HG03354 (cell line): ENCODE data around the gene TRMO.

Source experiments
- ATAC-seq: cut with Tn5 transposase; IDR thresholded peaks from one replicate; pipeline ENCODE4 v1.9.1; 2021; ENCODE audit warnings: mild to moderate bottlenecking; ENCODE audit not compliant: unreplicated experiment, poor library complexity, severe bottlenecking

Gene TRMO

DNA sequence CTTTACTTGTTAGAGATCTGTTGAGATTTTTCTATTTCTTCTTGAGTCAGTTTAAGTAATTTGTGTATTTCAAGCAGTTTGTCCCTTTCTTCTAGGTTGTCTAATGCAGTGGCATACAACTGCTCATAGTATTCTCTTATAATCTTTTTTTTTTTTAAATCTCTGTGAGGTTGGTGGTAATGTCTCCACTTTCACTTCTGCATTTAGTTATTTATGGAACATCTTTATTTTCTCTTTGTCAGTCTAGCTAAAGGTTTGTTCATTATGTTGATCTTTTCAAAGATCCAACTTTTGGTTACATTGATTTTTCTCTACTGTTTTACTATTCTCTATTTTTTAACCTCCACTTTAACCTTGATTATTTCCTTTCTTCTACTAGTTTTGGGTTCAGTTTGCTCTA, 55.5 kb downstream of the TRMO start:
- ATAC-seq: no peak

DNA sequence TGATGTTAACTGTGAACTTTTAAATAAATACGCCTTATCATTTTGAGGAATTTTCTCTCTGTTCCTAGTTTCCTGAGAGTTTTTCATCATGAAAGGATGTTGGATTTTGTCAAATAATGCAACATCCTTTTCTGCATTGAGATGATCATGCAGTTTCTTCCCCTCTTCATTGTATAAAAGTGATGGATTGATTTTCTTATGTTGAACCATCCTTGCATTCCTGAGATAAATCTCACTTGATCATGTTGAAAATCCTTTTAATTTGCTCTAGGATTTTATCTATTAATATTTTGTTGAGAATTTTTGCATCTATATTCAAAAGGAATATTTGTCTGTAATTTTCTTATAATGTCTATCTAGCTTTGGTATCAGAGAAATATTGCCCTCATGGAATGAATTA, 56.0 kb downstream of the TRMO start:
- no peak for ATAC-seq

DNA sequence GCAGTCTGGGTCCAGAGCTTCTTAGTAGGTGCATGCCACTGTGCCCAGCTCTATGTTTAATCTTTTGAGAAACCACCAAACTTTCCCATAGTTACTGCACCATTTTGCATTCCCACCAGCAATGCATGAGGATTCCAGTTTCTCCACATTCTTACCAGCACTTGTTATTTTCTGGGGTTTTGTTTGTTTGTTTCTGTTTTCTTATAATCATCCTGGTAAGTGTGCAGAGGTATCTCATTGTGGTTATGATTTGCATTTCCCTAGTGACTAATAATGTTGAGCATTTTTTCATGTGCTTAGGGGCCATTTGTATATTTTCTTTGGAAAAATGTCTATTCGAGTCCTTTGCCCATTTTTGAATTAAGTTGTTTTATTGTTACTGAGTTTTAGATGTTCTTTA, 57.9 kb downstream of the TRMO start:
- no peak for ATAC-seq

DNA sequence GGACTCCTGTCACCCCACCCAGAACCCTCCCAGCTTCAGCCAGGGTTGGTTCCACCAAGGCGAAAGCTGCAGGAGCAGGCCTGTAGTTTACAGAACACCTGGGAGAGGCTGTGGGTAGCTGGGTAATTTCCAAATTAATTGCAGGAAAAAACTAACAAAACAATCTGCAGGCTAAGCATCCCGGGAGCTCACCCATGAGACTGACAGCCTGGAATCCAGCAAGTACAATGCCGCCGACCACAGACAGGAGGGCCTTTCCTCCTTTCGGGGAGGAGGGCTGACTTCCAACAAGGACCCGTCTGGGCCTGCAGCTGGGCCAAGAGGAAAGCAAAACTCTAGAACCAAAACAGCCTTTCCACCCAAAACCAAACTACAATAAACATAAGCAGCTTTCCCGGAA, 59.0 kb downstream of the TRMO start:
- ATAC-seq: no peak

DNA sequence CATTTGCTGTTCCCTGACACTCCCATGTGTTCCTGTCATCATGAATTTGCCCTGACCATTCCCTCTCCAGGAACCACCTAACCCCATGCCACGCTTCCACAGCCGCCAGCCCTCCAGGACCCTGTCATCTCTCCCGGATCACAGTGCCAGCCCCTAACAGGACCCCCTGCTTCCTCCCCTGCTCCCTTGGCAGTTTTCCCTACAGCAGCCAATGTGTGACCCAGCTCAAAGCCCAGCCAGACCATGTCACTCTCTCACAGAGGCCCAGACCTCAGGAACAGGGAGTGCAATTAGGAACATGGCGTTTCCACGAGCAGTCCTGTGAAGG, 61.2 kb downstream of the TRMO start:
- ATAC-seq: no peak

DNA sequence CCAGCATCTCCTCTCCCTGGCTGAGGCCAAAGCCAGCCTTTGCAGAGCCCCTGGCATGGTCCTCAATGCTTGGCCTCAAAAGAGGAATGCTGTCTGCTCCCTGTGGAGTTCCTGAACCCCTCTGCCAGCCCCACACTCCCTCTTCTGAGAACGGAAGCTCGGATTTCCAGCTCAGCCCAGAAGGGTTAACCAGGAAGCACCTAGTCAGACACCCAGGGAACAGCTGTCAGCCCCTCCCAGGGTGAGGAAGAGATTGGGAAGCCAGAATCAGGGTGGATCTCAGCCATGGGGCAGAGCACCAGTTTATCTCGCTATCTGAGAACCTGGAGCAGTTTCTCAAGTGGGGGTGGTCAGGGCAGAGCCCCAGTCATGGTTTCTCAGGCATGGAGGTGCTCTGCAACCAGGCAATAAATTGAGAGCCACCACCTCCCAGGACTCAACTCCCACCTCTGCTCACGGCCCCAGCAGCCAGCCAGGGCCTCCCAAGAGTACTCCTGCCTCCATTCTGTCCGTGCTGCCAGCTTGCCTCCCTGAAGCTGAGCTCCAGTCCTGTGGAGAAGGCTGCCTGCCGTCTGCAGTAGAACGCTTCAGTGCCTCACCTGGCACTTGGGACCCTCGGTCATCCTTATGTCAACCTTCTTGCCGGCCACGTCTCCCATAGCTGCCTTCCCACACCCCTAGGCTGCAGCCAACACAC, 61.7 kb downstream of the TRMO start:
- ATAC-seq: no peak

DNA sequence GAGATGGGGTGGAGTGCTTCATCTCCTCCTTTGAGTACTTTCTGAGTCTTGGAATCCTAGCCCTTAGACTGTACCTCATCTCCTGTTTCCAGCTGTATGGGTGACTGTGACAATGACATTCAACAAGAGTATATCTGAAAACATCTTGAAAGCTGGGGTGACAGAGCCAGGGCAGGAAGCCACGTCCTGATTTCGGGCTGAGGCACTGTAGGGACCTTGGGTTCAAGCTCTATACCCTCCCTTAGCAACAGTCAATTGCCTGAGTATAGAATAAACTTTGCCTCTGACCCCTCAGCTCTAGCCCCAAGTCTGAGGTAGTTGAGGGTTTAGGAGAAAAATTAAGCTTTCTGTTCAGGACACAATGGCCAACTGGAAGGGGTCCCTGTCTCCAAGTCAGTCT, 63.0 kb downstream of the TRMO start:
- ATAC-seq: no peak

DNA sequence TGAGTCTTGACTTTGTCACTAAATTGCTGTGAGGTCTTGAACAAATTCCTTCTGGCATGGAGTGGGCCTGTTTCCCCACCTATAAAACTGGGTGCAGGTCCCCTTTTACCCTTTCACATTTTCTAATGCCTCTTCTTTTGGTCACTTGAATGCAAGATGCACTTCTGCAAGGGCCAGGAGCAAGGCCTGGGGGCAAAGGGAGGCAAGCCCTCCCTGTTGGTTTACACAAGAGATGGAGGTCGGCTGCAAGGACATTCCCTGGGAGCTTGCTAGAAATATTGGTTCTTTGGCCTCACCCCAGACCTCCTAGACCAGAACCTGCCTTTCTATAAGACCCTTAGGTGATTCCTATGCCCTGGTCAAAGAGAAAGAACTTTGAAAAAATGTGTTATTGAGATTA, 63.5 kb downstream of the TRMO start:
- no peak for ATAC-seq

DNA sequence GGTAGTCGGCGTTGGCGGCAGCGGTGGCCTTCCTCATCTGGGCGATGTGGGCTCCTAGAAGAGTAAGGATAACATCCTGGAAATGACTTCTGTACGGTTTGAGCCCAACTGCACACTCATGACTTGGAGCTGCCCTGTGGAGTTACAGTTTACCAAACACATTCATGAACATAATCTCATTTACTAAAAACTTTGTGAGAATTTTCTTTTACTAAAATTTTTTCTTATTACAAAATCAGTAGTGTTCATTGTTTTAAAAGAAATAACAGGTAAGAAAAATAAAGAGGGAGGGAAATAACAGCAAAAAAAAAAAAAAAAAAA, 63.9 kb downstream of the TRMO start:
- ATAC-seq: no peak

DNA sequence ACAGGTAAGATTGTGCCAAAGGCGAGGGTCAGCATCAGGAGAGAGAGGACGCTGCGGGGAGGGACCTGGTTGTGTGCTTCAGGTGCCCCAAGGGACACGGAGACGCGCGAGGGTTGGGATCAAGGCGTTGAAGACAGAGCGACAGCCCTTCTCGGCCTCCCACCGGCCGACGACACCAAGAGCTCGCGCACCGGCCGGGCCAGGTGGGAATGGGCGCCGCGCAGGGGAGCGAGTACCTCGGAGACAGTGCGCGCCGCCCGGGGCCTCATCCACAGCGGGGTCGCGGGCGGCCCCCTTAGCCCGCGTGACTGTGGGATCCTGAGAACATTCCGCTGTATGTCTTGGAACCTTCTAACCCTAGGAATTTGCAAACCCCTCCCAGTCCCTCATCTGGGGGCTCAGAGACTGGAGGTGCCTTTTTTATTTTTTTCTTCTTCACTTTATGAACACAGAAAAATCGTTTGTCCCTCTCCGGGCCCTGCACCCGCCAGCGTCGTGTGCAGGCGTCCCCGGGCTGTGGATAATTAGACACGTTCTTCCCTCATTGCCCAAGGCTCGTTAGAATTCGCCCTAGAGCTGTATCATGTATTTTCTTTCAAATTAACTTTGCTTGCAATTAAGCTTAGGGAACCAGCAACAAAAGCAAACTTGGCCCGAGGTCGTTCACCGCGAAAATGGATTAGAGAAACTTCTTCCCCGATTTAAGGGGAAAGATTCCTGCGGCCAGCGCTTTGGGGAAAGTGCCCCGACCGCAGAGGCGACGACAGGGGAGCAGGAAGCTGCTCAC, 64.5 kb downstream of the TRMO start:
- no peak for ATAC-seq

DNA sequence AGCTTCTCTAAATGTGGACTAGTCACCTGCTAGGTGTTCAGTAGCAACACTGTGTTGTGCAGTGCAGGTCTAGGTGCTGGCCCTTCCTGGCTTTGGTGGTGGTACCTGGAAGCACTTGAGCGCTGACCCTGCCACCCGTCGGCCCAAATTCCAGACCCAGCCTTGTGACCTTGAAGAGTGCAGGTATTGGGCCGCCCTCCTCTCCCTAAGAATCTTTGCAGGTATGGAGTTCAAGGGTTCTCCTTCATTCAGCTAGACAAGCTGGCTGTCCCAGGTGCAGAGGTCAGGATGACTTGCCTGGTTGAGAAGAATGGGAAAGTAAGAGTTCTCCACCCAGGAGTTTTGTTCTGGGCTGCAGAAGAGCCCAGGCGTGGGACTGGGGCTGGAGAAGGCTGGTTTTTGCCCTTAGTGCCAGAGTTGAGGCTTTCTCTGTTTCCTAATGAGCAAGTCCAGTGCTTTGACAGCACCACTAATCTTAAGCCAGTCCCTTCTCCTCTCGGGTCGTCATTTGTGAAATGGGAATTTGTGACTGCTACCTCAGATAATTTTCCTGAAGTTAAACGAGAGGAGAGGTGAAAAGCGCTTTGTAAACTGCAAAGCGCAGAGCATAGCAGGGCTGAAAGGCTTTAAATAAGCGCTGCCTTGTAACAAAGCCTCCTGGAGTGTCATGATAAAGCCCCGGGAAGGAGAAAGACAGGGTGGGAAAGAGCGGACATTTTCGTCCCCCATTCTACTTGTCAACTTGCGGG, 65.3 kb downstream of the TRMO start:
- no peak for ATAC-seq

DNA sequence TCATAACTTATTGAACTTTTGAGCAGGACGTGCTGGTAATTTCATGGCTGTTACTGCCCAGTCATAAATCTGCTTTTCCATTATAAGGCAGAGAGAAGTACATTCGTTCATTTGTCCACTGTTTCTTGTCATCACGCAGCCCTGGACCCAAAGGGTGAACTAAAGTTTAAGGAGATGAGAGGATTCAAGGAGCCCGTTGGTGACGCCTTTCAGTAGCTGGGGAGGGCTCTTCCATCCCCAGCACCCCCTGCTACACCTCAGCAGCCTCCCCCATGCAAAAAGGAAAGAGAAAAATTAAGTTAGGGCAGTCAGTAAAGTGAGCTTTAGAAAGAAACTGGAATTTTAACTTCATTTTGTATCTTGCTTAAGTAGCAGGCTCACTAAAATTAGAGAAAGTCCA, 66.4 kb downstream of the TRMO start:
- ATAC-seq: no peak

DNA sequence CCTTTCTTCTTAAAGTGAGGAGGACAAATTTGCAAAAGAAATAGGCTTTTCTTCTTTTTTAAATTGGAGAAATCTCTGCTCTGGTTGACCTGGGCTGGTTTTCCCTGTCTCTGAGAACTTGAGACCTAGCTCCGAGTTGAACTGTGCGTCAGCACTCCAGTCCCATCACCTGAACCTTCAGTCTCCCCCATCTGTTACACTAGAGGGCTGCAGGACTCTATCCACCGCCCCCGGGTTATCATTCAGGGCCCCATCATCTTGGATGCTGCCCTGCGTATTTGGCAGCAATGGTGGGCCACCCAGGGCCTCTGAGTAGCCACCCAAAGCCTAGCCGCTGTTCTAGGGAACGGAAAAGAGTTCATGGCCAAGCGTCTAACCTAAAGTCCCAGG, 66.8 kb downstream of the TRMO start:
- no peak for ATAC-seq

DNA sequence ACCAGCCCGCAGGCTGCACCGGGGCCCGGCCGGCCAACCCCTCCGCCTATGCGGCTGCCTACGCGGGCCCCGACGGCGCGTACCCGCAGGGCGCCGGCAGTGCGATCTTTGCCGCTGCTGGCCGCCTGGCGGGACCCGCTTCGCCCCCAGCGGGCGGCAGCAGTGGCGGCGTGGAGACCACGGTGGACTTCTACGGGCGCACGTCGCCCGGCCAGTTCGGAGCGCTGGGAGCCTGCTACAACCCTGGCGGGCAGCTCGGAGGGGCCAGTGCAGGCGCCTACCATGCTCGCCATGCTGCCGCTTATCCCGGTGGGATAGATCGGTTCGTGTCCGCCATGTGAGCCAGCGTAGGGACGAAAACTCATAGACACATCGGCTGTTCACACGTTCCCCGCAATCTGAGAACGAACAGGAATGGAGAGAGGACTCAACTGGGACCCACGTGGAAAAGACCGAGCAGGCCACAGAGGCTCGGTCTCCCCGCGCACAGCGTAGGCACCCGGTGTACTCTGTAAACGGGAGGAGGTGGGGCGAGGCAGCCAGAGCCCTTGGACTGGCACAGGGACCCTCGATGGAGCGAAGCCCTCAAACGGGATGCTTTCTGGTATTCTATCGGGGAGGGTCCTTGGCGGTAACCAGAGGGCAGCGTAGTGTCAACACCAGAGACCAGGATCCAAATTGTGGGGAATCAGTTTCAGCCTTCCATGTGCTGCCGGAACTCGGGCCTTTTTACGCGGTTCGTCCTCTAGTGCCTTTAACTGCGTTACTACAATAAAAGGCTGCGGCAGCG, 67.4 kb downstream of the TRMO start:
- no peak for ATAC-seq
